Measurements from ENCODE around the gene SLC24A3.

The SLC24A3 gene

DNA sequence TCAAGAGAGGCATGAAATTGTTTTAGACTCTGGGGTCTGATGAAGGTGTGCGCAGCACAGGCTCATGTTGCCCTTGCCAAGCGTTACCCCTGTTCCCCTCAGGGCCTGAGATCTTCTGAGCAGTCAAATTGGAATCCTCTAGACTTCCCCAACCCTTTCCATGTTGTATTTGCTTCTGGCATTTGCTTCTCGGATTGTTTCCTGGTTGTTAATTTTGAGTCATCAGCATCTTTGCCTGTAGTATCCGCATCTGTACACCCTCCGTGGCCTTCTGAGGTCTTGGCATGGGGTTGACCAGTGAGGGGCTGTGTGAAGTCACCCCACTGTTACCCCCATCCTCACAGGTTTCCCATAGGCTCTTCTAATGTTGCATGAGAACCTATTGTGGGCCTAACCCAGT is 40.9 kb downstream of the SLC24A3 start:
- FAIRE-seq = no peak
- TF ChIP-seq POLR2A (IDR thresholded peaks at IDR 0.05; ENCODE audit: low read depth, low read length) = no peak
- DNase-seq (ENCODE audit: insufficient read length, low spot score) = no peak

- DNase-seq (ENCODE audit: insufficient read length, low spot score) = no peak
- no peak for FAIRE-seq
- TF ChIP-seq POLR2A (IDR thresholded peaks at IDR 0.05; ENCODE audit: low read depth, low read length) = no peak
These were observed 41.7 kb downstream of the SLC24A3 start for GRCh38 chr20:19253916-19254820.

DNA sequence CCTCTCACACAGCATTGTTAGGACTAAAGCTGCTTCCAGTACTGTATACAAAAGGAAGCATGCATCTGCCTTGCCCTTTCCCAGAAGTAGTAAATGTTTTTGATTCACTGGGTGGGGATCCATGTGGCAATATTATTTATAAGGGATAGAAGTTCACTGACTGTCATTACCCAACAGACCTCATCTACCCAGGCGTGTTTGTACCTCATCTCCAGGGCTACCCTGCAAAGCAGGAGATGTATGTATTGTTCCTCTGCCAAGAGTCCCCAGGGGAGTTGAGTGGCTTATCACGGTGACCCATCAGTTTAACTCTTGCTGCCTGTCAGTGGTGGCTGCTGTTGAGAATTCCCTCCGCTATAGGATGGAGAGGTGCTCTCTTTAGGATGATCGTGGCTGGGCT is 42.5 kb downstream of the SLC24A3 start:
- FAIRE-seq (no peak), DNase-seq (ENCODE audit: insufficient read length, low spot score) (no peak)
- TF ChIP-seq POLR2A (IDR thresholded peaks at IDR 0.05; ENCODE audit: low read depth, low read length) = no peak

- DNase-seq (ENCODE audit: insufficient read length, low spot score) = no peak
- FAIRE-seq = no peak
- TF ChIP-seq POLR2A (IDR thresholded peaks at IDR 0.05; ENCODE audit: low read depth, low read length) = no peak
These were observed 43.6 kb downstream of the SLC24A3 start for GRCh38 chr20:19256085-19256484.

DNA sequence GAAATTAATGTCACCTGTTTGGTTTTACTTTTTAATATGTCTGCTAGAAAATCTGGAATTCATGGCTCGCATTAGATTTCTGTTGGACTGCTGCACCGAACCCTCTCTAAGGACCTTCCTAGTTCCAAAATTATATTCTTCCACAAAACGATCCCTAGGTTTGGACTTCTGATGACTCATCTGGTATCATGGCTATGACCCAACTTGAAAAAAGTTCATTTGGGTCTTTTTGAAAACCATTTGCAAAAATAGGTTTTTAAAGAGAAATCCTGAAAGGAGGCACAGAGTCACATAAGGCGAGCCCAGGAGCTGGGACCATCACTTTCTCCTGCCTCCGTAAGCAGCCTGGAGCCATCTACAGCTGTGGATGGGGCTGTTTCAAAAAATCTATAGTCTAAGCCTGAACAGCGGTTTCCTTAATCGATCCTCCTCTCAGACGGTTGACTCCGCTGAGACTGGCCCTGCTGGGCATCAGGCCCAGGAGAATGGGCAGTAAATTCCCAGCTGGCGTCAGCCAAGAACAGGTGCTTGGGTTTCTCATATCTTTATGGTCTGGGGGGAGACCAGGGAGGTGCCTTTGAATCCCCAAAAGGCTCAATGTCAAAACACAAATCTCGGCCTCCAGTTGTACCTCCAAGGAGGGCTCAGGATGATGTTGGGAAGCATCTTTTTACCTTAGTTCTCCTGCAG is 44.6 kb downstream of the SLC24A3 start:
- DNase-seq (ENCODE audit: insufficient read length, low spot score) (no peak), FAIRE-seq (no peak)
- TF ChIP-seq POLR2A (IDR thresholded peaks at IDR 0.05; ENCODE audit: low read depth, low read length) = no peak

GRCh38 chr20:19257865-19258264 is 45.4 kb downstream of the SLC24A3 start:
- TF ChIP-seq POLR2A (IDR thresholded peaks at IDR 0.05; ENCODE audit: low read depth, low read length) = no peak
- FAIRE-seq = no peak
- no peak for DNase-seq (ENCODE audit: insufficient read length, low spot score)

DNA sequence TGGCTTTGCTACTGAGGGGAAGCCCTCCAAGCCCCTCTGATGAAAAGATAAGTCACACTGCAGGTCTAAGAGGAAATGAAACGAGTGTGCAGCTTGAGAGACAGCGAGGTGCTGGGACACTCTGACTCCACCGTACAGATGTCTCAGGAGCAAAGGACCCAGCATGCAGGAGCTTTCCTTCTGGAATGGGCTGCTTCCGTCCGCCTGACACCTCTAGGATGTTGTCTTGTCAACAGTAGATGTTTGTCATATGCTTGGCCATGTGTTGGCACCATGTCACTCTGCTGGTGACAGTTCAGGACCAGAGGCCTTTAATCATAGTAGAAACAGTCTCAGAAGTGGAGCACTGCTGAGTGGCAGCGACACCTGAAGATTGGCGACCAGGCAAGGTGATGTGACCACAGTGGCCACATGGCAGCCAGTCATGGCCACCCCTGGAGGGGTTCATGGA is 46.7 kb downstream of the SLC24A3 start:
- DNase-seq (ENCODE audit: insufficient read length, low spot score) = no peak
- no peak for FAIRE-seq
- TF ChIP-seq POLR2A (IDR thresholded peaks at IDR 0.05; ENCODE audit: low read depth, low read length) = no peak

- DNase-seq (ENCODE audit: insufficient read length, low spot score) (no peak), FAIRE-seq (no peak)
- TF ChIP-seq POLR2A (IDR thresholded peaks at IDR 0.05; ENCODE audit: low read depth, low read length) = no peak
These were observed 48.1 kb downstream of the SLC24A3 start for GRCh38 chr20:19260412-19261090.

GRCh38 chr20:19264191-19264590 is 51.7 kb downstream of the SLC24A3 start:
- DNase-seq (ENCODE audit: insufficient read length, low spot score) = no peak
- FAIRE-seq = no peak
- no peak for TF ChIP-seq POLR2A (IDR thresholded peaks at IDR 0.05; ENCODE audit: low read depth, low read length)

- DNase-seq (ENCODE audit: insufficient read length, low spot score) (no peak), FAIRE-seq (no peak)
- no peak for TF ChIP-seq POLR2A (IDR thresholded peaks at IDR 0.05; ENCODE audit: low read depth, low read length)
These were observed 53.4 kb downstream of the SLC24A3 start for GRCh38 chr20:19265646-19266374.

DNA sequence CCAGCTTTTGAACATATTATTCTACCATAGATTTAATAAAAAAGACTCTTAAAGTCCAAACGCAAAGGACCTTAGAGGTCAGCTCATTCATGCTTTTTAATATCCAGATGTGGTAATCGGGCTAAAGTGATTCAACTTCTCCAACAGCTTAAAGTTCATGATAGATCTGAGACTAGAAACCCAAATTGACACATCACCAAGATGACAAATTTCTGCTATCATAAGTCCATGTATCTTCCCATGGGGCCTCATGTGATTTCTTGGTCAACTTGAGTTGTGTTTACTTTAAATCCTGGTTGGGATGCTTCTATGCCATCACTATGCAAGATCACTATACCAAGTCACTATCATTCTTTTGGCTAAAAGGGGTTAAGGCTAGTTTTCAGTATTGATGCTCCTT is 56.0 kb downstream of the SLC24A3 start:
- no peak for TF ChIP-seq POLR2A (IDR thresholded peaks at IDR 0.05; ENCODE audit: low read depth, low read length)
- DNase-seq (ENCODE audit: insufficient read length, low spot score) (no peak), FAIRE-seq (no peak)

GRCh38 chr20:19269737-19270340 is 57.4 kb downstream of the SLC24A3 start:
- FAIRE-seq (no peak), DNase-seq (ENCODE audit: insufficient read length, low spot score) (no peak)
- TF ChIP-seq POLR2A (IDR thresholded peaks at IDR 0.05; ENCODE audit: low read depth, low read length) = no peak
